Activated CD4-positive, alpha-beta memory T cell treated with anti-CD3 and anti-CD28 coated beads, Interleukin-2, amount 10 ng/mL, durations not matched to agents 7 days and 5 days (primary cell): ENCODE measurements around the gene LIN52. TPM values are rescaled to one million over a fixed set of nuclear protein-coding genes. Genes with fewer than 3 reads are reported as not detected.
"Not testable (repeated sequence)": the region's sequence is repeated elsewhere in the genome, so short reads cannot be mapped to it uniquely, and the experiment has no call there.

Experiments
- CTCF ChIA-PET: fragments of 350-600 bp; sonication (Branson Sonifier 250); formaldehyde crosslinking; loops from one replicate; lab custom pipeline; 2021; ENCODE audit warnings: antibody characterized with exemption, inconsistent platforms; lab: Charles Lee
- POLR2A ChIA-PET: fragments of 350-600 bp; sonication (Branson Sonifier 250); formaldehyde crosslinking; loops from one replicate; lab custom pipeline; 2021; ENCODE audit warnings: antibody characterized with exemption; lab: Charles Lee
- DNase-seq: peaks from one replicate; pipeline ENCODE4 v3.0.0-alpha.2; 2020
- H3K27ac Mint-ChIP-seq: one replicate; pipeline ENCODE4 v1.8.0; 2021; ENCODE audit warnings: mild to moderate bottlenecking, mixed read lengths
- H3K27me3 Mint-ChIP-seq: one replicate; pipeline ENCODE4 v1.8.0; 2021; ENCODE audit warnings: mixed read lengths
- H3K36me3 Mint-ChIP-seq: one replicate; pipeline ENCODE4 v1.8.0; 2021; ENCODE audit warnings: low read depth, mixed read lengths
- H3K4me1 Mint-ChIP-seq: one replicate; pipeline ENCODE4 v1.8.0; 2021; ENCODE audit warnings: mixed read lengths
- H3K4me3 Mint-ChIP-seq: one replicate; pipeline ENCODE4 v1.8.0; 2021; ENCODE audit warnings: mild to moderate bottlenecking, mixed read lengths
- H3K9me3 Mint-ChIP-seq: one replicate; pipeline ENCODE4 v1.8.0; 2021; ENCODE audit warnings: mixed read lengths
- total RNA-seq, 2 experiments: library from RNA; stranded (reverse); gene quantifications; one replicate each; pipeline ENCODE4 v1.2.3, GENCODE V29; 2021

Gene LIN52
- total RNA-seq, 2 experiments from 2014 or later: 14.5 to 17.6 TPM

DNA sequence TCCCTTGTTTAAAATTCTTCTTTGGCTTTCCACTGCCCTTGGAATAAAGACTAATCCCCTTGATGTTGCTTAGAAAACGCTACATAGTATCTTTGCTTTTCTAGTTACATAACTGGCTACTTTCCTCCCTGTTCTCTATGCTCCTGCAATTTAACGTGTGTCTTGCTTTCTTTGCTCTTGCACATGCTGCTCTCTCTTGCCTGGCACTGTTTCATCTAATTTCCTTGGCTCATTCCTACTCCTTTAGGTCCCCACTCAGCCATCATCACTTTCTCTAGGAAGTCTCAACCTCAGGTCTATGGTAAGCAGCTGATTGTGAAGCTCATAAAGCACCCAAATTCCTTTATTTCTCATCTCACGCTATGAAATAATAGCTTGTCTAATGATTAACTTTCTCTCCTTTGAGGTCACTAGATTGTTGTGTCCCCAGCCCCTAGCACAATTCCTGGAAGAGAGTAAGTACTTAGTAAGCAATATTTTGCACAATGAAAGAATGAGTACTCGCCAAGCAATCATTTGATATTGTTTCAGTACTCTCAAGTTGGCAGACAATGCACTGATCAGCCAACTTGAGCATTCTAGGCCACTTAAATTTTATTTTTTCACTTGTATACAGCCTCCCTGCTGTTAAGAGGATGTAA is 3.8 kb upstream of the LIN52 start:
- no peak for DNase-seq
- ChIA-PET POLR2A (no interaction called here), CTCF (no interaction called here)
- H3K9me3 Mint-ChIP-seq: no peaks in the 10 kb centered on the region
- peaks cover 26% of the 10 kb centered on the region for H3K4me1 Mint-ChIP-seq
- H3K27me3 Mint-ChIP-seq: no peaks in the 10 kb centered on the region
- H3K36me3 Mint-ChIP-seq: no peaks in the 10 kb centered on the region
- H3K27ac Mint-ChIP-seq: no peak overlapping the region
- no peak overlapping the region for H3K4me3 Mint-ChIP-seq

DNA sequence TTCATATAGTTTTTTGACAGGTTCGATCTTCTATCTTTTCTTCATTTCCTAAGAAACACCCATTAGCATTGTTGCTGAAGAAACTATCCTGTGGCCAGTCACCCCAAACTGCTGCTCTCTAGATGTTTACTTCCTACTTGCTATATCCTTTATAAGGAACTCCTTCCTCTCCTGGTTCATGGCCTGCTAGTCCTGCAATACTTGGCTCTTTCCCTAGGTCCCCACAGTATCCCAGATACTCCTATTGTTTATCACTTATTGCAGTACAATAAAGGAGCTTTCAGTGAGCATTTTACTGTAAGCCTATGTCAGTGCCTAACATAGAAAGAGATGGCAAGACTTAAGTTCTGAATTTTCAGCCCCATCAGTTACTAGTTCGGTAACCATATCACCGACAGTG is 3.3 kb upstream of the LIN52 start:
- no peaks in the 10 kb centered on the region for H3K27me3 Mint-ChIP-seq
- H3K9me3 Mint-ChIP-seq: no peaks in the 10 kb centered on the region
- ChIA-PET CTCF (interaction anchor here (0.6 kb wide), 1 partner anchor 13 kb away, joined by 4 read pairs; no protein-coding TSS in a partner anchor), POLR2A (no interaction called here)
- DNase-seq: no peak
- peaks cover 32% of the 10 kb centered on the region for H3K4me1 Mint-ChIP-seq
- H3K27ac Mint-ChIP-seq: no peak overlapping the region
- H3K36me3 Mint-ChIP-seq: no peaks in the 10 kb centered on the region
- H3K4me3 Mint-ChIP-seq: no peak overlapping the region

DNA sequence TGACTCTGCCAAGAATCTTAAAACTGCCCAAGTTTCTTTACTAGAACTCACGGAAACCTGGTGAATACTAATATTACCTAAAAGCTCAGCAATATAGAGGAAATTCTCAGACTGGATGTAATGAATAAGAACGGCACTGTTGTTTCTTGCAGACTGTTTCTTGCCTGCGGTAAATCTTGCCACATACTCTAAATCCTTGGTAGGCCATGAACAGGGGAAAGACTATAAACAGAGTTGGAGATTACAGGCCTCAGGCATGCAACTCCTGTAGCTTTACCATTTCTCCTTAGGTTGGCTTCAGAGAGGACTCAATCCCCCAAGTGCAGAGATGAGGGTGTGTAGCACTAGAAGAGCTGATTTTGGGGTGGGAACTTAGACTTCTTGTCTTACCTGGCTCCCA is 1.6 kb upstream of the LIN52 start:
- DNase-seq: no peak
- Mint-ChIP-seq H3K36me3 (peaks cover 3% of the 10 kb centered on the region), H3K9me3 (no peaks in the 10 kb centered on the region), H3K4me1 (peaks cover 38% of the 10 kb centered on the region), H3K27ac (no peak overlapping the region), H3K4me3 (peak overlapping the region; percentile 91), H3K27me3 (no peaks in the 10 kb centered on the region)
- ChIA-PET POLR2A (interaction anchor here (1.2 to 1.5 kb wide), 3 partner anchors 126 to 593 kb away, joined by 4 read pairs; partner anchors contain the start of genes RIOX1 and ZNF410), CTCF (interaction anchor here (0.9 to 1.2 kb wide), 2 partner anchors 10 to 174 kb away, joined by 3 to 4 read pairs; no protein-coding TSS in a partner anchor)

DNA sequence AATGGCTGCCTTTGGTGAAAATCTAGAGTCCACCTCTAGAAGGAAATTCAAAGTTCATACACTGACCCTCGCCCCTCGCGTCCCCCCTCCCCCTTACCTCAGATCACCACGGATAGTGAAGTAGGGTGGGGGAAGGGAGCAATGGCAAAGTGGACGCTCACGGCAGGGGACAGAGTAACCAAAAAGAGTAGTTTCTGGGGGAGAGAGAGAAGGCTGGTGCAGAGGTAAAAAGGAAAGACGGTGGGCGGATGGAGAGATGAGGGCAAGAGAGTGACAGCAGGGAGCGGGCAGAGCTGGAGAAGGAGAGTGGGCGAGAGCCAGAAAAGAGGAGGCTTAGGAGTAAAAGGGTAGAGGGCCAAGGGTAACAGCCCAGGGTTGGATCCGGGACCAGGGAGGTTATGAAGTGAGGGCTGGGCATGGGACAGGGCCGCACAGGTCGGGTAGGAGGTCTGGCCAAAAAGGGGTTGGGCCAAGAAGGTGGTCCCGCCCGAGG is 926 bp upstream of the LIN52 start:
- H3K4me1 Mint-ChIP-seq: peaks cover 43% of the 10 kb centered on the region
- no peaks in the 10 kb centered on the region for H3K27me3 Mint-ChIP-seq

DNA sequence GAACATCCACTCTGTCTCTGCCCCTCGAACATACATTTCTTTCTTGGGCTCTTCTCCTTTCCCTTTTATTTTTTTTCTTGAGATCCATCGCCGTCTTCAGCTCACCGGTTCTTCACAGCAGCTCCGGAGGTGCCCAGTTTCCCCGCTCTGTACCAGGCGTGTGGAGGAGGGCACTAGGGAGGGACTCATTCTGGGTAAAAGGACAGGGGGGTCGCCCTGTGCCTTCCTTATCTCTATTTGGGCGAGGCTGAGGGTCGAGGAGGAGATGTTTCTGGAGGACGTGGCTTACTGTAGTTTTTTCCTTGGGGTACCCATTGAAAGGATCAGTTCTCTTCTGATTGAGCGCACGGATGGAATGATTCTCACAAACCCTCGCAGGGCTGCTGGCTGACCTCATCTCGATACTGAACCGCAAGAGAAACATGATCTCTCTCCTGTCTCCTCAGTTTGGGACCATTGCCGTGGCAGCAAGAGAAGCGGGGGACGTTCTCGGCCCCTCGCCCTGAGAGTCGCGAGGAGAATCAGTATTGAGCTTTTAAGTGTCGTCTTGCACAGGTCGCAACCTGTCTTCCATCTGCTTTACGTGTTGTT is 386 bp downstream of the LIN52 start:
- peaks cover 2% of the 10 kb centered on the region for H3K9me3 Mint-ChIP-seq
- H3K27me3 Mint-ChIP-seq: no peaks in the 10 kb centered on the region
- CTCF ChIA-PET: interaction anchor here (0.5 to 0.6 kb wide), 2 partner anchors 387 to 678 kb away, joined by 3 read pairs; no protein-coding TSS in a partner anchor
- H3K4me1 Mint-ChIP-seq: peaks cover 51% of the 10 kb centered on the region
- POLR2A ChIA-PET: interaction anchor here (0.7 to 2.4 kb wide), 8 partner anchors 10 to 298 kb away, joined by 3 to 13 read pairs (median 4); partner anchors contain the start of genes BBOF1, COQ6, ENTPD5 and FAM161B
- peak overlapping the region; percentile 91 for H3K4me3 Mint-ChIP-seq
- DNase-seq: peak; percentile 43
- peaks cover 10% of the 10 kb centered on the region for H3K36me3 Mint-ChIP-seq
- peak overlapping the region; percentile 89 for H3K27ac Mint-ChIP-seq

More for the DNA sequence above, 926 bp upstream of the LIN52 start:
- no peaks in the 10 kb centered on the region for H3K9me3 Mint-ChIP-seq
- POLR2A ChIA-PET: interaction anchor here (1.2 to 2.4 kb wide), 5 partner anchors 65 to 593 kb away, joined by 3 to 13 read pairs (median 4); partner anchors contain the start of genes BBOF1, COQ6, ENTPD5 and FAM161B
- peak overlapping the region; percentile 91 for H3K4me3 Mint-ChIP-seq
- peaks cover 6% of the 10 kb centered on the region for H3K36me3 Mint-ChIP-seq
- CTCF ChIA-PET: interaction anchor here (0.9 to 1.2 kb wide), 2 partner anchors 11 to 173 kb away, joined by 3 to 4 read pairs; no protein-coding TSS in a partner anchor
- no peak for DNase-seq
- peak overlapping the region; percentile 89 for H3K27ac Mint-ChIP-seq

DNA sequence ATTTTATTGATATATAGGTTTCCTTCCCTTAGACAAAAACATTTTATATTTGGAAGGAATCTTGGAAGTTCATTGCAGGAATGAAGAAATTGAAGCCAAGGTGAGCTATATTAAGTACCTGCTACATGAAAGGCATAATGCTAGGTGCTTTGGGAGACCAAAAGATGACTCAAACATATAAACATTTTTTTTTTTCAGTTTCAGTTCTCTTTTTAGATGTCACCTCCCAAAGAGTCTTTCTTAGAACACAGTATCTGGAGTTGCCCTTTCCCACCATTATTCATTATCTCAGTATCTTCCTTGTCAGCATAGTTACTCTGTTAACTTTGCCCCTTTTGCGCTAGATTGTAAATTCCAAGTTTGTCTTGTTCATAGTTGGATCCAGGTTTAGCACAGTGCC is 1.1 kb downstream of the LIN52 start:
- no peak for DNase-seq
- peak overlapping the region; percentile 91 for H3K4me3 Mint-ChIP-seq
- H3K9me3 Mint-ChIP-seq: peaks cover 2% of the 10 kb centered on the region
- peak overlapping the region; percentile 89 for H3K27ac Mint-ChIP-seq
- ChIA-PET CTCF (no interaction called here), POLR2A (interaction anchor here (0.7 to 2.4 kb wide), 6 partner anchors 10 to 250 kb away, joined by 3 to 13 read pairs (median 6); partner anchors contain the start of genes BBOF1 and ENTPD5)
- no peaks in the 10 kb centered on the region for H3K27me3 Mint-ChIP-seq
- H3K4me1 Mint-ChIP-seq: peaks cover 53% of the 10 kb centered on the region
- peaks cover 13% of the 10 kb centered on the region for H3K36me3 Mint-ChIP-seq

DNA sequence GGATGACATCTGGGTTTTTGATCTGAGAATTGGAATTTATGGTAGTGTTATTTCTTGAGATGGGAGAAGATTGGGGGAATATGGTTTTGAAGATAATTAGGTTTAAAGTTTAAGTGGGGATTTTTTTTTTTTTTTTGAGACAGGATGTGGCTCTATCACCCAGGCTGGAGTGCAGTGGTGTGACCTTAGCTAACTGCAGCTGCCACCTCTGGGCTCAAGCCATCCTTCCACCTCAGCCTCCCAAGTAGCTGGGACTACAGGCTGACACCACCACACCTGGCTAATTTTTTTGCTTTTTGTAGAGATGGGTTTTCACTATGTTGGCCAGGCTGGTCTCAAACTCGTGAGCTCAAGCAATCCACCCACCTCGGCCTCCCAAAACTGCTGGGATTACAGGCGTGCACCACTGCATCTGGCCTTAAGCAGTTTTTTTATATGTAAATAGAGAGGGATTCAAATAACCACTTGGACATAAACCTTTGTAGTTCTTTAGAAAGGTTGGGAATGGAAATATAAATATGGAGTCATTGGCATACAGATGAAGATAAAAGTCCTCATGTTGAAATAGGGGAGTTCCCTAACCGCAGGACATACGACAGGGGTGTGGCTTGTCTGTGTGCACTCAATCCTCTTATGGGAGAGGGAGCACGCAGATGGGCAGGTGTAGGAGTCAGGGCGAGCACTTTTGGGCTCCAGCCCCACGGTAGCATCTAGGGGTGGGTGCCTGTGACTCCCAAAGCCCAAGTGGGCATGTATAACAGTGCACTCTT is 4.7 kb downstream of the LIN52 start:
- Mint-ChIP-seq H3K36me3 (peaks cover 20% of the 10 kb centered on the region), H3K4me1 (peaks cover 35% of the 10 kb centered on the region), H3K4me3 (no peak overlapping the region), H3K9me3 (peaks cover 2% of the 10 kb centered on the region), H3K27ac (no peak overlapping the region), H3K27me3 (no peaks in the 10 kb centered on the region)
- ChIA-PET POLR2A (no interaction called here), CTCF (interaction anchor here (0.7 to 1.1 kb wide), 2 partner anchors 11 to 416 kb away, joined by 3 to 4 read pairs; no protein-coding TSS in a partner anchor)
- DNase-seq: no peak

DNA sequence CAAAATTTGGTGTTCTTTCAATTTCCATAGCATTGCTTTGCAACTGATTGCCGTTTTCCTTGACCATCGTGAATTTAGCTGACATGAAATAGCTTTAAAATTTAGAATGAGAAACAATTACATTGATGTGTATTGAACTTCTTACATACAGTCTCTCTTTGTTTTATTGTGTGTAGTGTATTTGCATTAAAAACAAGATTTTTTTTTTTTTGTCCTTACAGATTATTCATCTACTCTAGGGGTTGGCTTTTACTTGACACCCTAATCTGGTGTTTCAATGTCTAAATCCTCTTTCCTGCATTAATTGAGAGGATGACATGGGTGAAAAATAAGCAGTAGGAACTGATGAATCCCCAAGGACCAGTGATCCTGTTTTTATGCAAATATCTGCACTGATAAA is 20.6 kb downstream of the LIN52 start:
- ChIA-PET CTCF (interaction anchor here (0.5 to 0.7 kb wide), 3 partner anchors 57 to 152 kb away, joined by 3 to 4 read pairs (median 3); no protein-coding TSS in a partner anchor), POLR2A (interaction anchor here (0.7 kb wide), 1 partner anchor 254 kb away, joined by 3 read pairs; the partner anchor contains the start of gene PTGR2)
- H3K27ac Mint-ChIP-seq: no peak overlapping the region
- H3K36me3 Mint-ChIP-seq: peaks cover 33% of the 10 kb centered on the region
- H3K4me3 Mint-ChIP-seq: no peak overlapping the region
- H3K4me1 Mint-ChIP-seq: no peaks in the 10 kb centered on the region
- no peaks in the 10 kb centered on the region for H3K9me3 Mint-ChIP-seq
- DNase-seq: no peak
- H3K27me3 Mint-ChIP-seq: no peaks in the 10 kb centered on the region

DNA sequence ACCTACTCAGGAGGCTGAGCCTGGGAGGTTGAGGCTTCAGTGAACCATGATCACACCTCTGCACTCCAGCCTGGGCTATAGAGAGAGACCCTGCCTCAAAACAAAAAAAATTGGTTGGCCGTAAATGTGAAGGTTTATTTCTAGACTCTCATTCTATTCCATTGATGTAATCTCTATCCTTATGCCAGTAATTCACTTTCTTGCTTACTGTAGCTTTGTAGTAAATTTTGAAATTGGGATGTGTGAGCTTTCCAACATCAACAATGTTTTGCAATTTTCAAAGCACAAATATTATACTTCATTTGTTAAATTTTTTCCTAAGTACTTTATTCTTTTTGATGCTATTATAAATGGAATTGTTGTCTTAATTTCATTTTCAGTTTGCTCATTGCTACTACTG is 24.6 kb downstream of the LIN52 start:
- CTCF ChIA-PET: interaction anchor here (3.5 kb wide), 1 partner anchor 142 kb away, joined by 15 read pairs; no protein-coding TSS in a partner anchor
- POLR2A ChIA-PET: interaction anchor here (1.0 kb wide), 1 partner anchor 655 kb away, joined by 4 read pairs; no protein-coding TSS in a partner anchor
- Mint-ChIP-seq H3K27me3 (no peaks in the 10 kb centered on the region), H3K9me3 (no peaks in the 10 kb centered on the region), H3K4me3 (no peak overlapping the region), H3K36me3 (peaks cover 20% of the 10 kb centered on the region), H3K27ac (no peak overlapping the region), H3K4me1 (no peaks in the 10 kb centered on the region)
- DNase-seq: no peak

DNA sequence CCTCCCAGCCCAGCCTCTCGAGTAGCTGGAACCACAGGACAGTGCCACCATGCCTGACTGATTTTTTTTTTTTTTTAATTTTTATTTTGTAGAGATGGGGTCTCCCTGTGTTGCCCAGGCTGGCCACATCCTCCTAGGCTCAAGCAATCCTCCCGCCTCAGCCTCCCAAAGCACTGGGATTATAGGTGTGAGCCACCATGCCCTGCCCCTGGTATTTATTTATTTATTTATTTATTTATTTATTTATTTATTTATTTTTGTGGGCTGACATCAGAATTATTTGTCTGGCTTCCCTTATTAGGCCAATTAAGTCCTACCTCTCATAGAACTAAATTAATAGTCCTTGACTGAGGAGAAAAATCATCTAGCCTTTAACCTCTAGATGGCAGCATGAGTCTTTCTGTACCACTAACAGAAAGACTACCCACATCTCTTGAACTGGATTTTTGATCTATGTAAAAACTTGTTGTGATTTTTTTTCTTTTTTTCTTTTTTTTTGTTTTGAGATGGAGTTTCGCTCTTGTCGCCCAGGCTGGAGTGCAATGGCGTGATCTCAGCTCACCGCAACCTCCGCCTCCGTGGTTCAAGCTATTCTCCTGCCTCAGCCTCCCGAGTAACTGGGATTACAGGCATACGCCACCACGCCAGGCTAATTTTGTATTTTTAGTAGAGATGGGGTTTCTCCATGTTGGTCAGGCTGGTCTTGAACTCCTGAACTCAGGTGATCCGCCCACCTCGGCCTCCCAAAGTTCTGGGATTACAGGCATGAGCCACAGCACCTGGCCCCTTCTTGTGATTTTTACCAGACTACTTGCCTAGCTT is 26.9 kb downstream of the LIN52 start:
- H3K27me3 Mint-ChIP-seq, H3K4me1 Mint-ChIP-seq, DNase-seq, H3K27ac Mint-ChIP-seq, H3K9me3 Mint-ChIP-seq, POLR2A ChIA-PET, H3K4me3 Mint-ChIP-seq: not testable (repeated sequence)
- peaks cover 16% of the 10 kb centered on the region for H3K36me3 Mint-ChIP-seq
- CTCF ChIA-PET: interaction anchor here (0.6 to 3.5 kb wide), 15 partner anchors 9 to 147 kb away, joined by 3 to 15 read pairs (median 4); no protein-coding TSS in a partner anchor

DNA sequence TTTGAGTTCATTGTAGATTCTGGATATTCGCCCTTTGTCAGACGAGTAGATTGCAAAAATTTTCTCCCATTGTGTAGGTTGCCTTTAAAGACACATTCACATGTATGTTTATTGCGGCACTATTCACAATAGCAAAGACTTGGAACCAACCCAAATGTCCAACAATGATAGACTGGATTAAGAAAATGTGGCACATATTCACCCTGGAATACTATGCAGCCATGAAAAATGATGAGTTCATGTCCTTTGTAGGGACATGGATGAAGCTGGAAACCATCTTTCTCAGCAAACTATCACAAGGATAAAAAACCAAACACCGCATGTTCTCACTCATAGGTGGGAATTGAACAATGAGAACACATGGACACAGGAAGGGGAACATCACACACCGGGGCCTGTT is 40.7 kb downstream of the LIN52 start:
- POLR2A ChIA-PET, CTCF ChIA-PET, H3K4me3 Mint-ChIP-seq, H3K27me3 Mint-ChIP-seq, H3K9me3 Mint-ChIP-seq, H3K4me1 Mint-ChIP-seq, H3K27ac Mint-ChIP-seq, DNase-seq: not testable (repeated sequence)
- H3K36me3 Mint-ChIP-seq: peaks cover 28% of the 10 kb centered on the region
